NOMO-1 (cell line): Measurements from ENCODE around the gene MOK.

ENCODE experiments used
- DNase-seq, 2 experiments: peaks; one replicate each; lab custom pipeline; 2025; ENCODE audit not compliant: unreplicated experiment in 2 of 2; lab: John Stamatoyannopoulos, UW

MOK gene

GRCh38 chr14:102285106-102285505 is 19.9 kb downstream of the MOK start:
- DNase-seq = no peak

- DNase-seq = no peak
Observed at GRCh38 chr14:102283631-102284129, 21.3 kb downstream of the MOK start.

GRCh38 chr14:102282751-102283465 is 22.1 kb downstream of the MOK start:
- no peak for DNase-seq

GRCh38 chr14:102280376-102280962 is 24.5 kb downstream of the MOK start:
- DNase-seq = no peak

GRCh38 chr14:102279688-102280348 is 25.1 kb downstream of the MOK start:
- no peak for DNase-seq

- no peak for DNase-seq
Observed at GRCh38 chr14:102279282-102279681, 25.7 kb downstream of the MOK start.

GRCh38 chr14:102278631-102278935 is 26.4 kb downstream of the MOK start:
- DNase-seq = no peak

GRCh38 chr14:102277874-102278630 is 26.9 kb downstream of the MOK start:
- DNase-seq = no peak

GRCh38 chr14:102275866-102276265 is 29.1 kb downstream of the MOK start:
- DNase-seq = no peak

GRCh38 chr14:102272392-102272791 is 32.6 kb downstream of the MOK start:
- DNase-seq = no peak

GRCh38 chr14:102264775-102265174 is 40.2 kb downstream of the MOK start:
- DNase-seq = no peak

GRCh38 chr14:102264355-102264754 is 40.6 kb downstream of the MOK start:
- no peak for DNase-seq

GRCh38 chr14:102262929-102263462 is 42.0 kb downstream of the MOK start:
- no peak for DNase-seq

GRCh38 chr14:102258136-102258535 is 46.8 kb downstream of the MOK start:
- DNase-seq = no peak

- no peak for DNase-seq
Observed at GRCh38 chr14:102256716-102257115, 48.2 kb downstream of the MOK start.

GRCh38 chr14:102255401-102256190 is 49.4 kb downstream of the MOK start:
- no peak for DNase-seq

GRCh38 chr14:102252834-102253801 is 51.8 kb downstream of the MOK start:
- DNase-seq = no peak

GRCh38 chr14:102251161-102251560 is 53.8 kb downstream of the MOK start:
- DNase-seq = no peak

- DNase-seq = no peak
Observed at GRCh38 chr14:102250636-102251035, 54.3 kb downstream of the MOK start.
